Panc1 (cell line): ENCODE results near the gene CCDC194. TPM values are rescaled to one million over a fixed set of nuclear protein-coding genes. Genes with fewer than 3 reads are reported as not detected.
A peak's percentile ranks its signal among the peaks of the same experiment; 100 is the strongest.

ENCODE experiments used
- ATAC-seq: fragments of 200-7000 bp; cut with Tn5 transposase; 2 replicates; pipeline ENCODE4 v1.9.1; 2020; ENCODE audit warnings: mild to moderate bottlenecking, moderate library complexity
- BruUV-seq: library from RNA; stranded (reverse); fragments of 400-500 nt; replicated peaks from 2 replicates; lab custom pipeline; 2021; lab: Mats Ljungman, UMichigan
- CTCF ChIA-PET: fragments of 300-600 bp; sonication (Branson Sonifier 250); formaldehyde crosslinking; loops from one replicate; lab custom pipeline; 2022; ENCODE audit warnings: antibody characterized with exemption; lab: Charles Lee
- POLR2A ChIA-PET: fragments of 300-600 bp; sonication (Branson Sonifier 250); formaldehyde crosslinking; loops from one replicate; lab custom pipeline; 2022; ENCODE audit warnings: antibody characterized with exemption; lab: Charles Lee
- DNase-seq: peaks from one replicate; pipeline ENCODE4 v3.0.0-alpha.2; 2010; ENCODE audit warnings: low read depth, low spot score
- H3K27ac ChIP-seq: 2 replicates; pipeline ENCODE4 v1.5.1; 2011; ENCODE audit warnings: mild to moderate bottlenecking, low read length, inconsistent platforms
- H3K27me3 ChIP-seq: fragments of 200-500 bp; sonication (Bioruptor generic); 2 replicates; pipeline ENCODE4 v1.6.0; 2014; ENCODE audit warnings: low read length, inconsistent platforms; ENCODE audit not compliant: control insufficient read depth, insufficient read depth
- H3K36me3 ChIP-seq: fragments of 200-500 bp; sonication (Bioruptor generic); 2 replicates; pipeline ENCODE4 v1.5.1; 2014; ENCODE audit warnings: inconsistent platforms, mild to moderate bottlenecking, low read length, moderate library complexity; ENCODE audit not compliant: control insufficient read depth, insufficient read depth
- H3K4me1 ChIP-seq: 2 replicates; pipeline ENCODE4 v1.5.1; 2011; ENCODE audit warnings: inconsistent platforms, mild to moderate bottlenecking, low read length, moderate library complexity; ENCODE audit not compliant: control insufficient read depth, insufficient read depth
- H3K4me3 ChIP-seq, 2 experiments: 2 replicates each; pipeline ENCODE4 v1.5.1; 2011 to 2012; ENCODE audit warnings: low read depth in 2 of 2, low read length in 2 of 2, mild to moderate bottlenecking in 2 of 2, inconsistent platforms in 1 of 2, moderate library complexity in 1 of 2
- H3K9me3 ChIP-seq: fragments of 200-500 bp; sonication (Bioruptor generic); 2 replicates; pipeline ENCODE4 v1.5.1; 2014; ENCODE audit warnings: low read depth, mild to moderate bottlenecking, inconsistent platforms, low read length, moderate library complexity; ENCODE audit not compliant: control insufficient read depth, insufficient read depth
- POLR2AphosphoS5 ChIP-seq: IDR thresholded peaks from 2 replicates; pipeline ENCODE4 v1.6.1; 2012; ENCODE audit warnings: mild to moderate bottlenecking, low read depth, low read length, moderate library complexity
- REST ChIP-seq, 2 experiments: IDR thresholded peaks; 2 replicates each; pipeline ENCODE4 v1.6.1; 2011 to 2012; ENCODE audit warnings: low read depth in 2 of 2, control low read depth in 1 of 2, low read length in 1 of 2, mild to moderate bottlenecking in 1 of 2, moderate library complexity in 1 of 2; ENCODE audit not compliant: insufficient read depth in 1 of 2
- SIN3A ChIP-seq: IDR thresholded peaks from 2 replicates; pipeline ENCODE4 v1.6.1; 2012; ENCODE audit warnings: low read depth, mild to moderate bottlenecking, low read length, moderate library complexity, borderline replicate concordance; ENCODE audit not compliant: insufficient read depth
- TCF7L2 ChIP-seq: IDR thresholded peaks from 2 replicates; pipeline ENCODE4 v1.6.1; 2011; ENCODE audit warnings: mild to moderate bottlenecking, low read depth, low read length, inconsistent platforms
- in situ Hi-C: cut with HindIII; loops from 2 replicates; pipeline ENCODE4 v1.10.0; 2016; ENCODE audit warnings: low sequenced_read_pairs, low pct_unique_long_range_greater_than_20kb
- intact Hi-C: fragments of 100-400 bp; cut with micrococcal nuclease; formaldehyde crosslinking; loops from one replicate; pipeline ENCODE4 v1.10.0; 2022; ENCODE audit not compliant: unreplicated experiment
- total RNA-seq: library from RNA; stranded (reverse); gene quantifications from one replicate; pipeline ENCODE4 v1.2.1, GENCODE V29; 2021; ENCODE audit not compliant: unreplicated experiment
- TF ChIP-seq, protein P1 (sequence below): fragments of 450-650 bp; IDR thresholded peaks from 2 replicates; pipeline ENCODE4 v1.5.1; 2017; ENCODE audit warnings: mild to moderate bottlenecking

CCDC194 gene
- total RNA-seq, 1 experiment from 2014 or later: 0.51 TPM

DNA sequence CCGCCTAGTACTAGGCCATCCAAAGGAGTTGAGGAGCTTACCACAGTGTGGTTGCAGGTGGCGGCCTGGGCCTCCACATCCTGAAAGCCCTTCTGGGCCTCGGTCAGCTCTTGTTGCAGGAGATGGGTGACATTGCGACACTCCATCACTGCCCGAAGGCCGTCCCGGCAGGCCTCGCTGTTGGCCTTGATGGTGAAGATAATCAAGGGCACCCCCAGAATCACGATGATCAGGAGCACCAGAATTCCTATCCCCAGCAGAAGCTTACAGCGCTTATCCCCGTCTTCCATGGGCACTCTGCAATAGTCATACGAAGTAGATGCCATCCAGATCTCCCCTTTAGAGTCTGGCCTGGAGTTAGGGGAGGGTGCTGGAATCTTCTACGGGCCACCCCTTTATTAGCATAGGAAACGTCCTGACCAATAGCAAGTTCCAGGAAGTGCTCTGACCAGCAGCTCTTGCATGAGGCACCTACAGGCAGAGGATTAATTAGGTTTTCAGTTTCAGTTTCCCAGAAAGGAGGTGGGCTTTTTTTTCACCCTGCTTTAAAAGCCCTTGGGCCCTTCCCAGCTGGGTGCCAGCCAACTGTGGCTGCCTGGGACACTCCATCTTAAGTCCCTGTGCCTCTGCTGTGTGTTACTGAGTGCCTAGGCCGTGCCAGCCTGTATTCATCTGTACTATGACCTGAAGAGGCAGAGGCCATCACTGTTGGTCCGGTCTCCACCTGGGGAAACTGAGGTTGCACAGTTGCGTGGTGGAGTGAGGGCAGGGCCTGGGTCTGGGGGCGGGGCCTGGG, 11.5 kb upstream of the CCDC194 start, which contains the start of gene BST2:
Gene BST2, minus strand, starts transcription at position 381 of the 796 bp plus-strand sequence. Its CDS starts 55 bp downstream, at position 326.
- intact Hi-C loops: no loop called here
- in situ Hi-C loops: no loop called here
- POLR2A ChIA-PET: interaction anchor here (0.6 kb wide), 1 partner anchor 105 kb away, joined by 9 read pairs; no protein-coding TSS in a partner anchor
- H3K27ac ChIP-seq: peak within 1 kb of the TSS; percentile 77
- BruUV-seq: no TSS peak
- peak within 1 kb of the TSS; percentile 12 to 39 for H3K4me3 ChIP-seq
- CTCF ChIA-PET: interaction anchor here (0.5 kb wide), 1 partner anchor 283 kb away, joined by 5 read pairs; the partner anchor contains the start of gene UNC13A
- DNase-seq (no peak), ATAC-seq (peak; percentile 77)
- no peaks in the 10 kb centered on the region for H3K36me3 ChIP-seq
- TF ChIP-seq POLR2AphosphoS5: peak; percentile 58
- TF ChIP-seq TCF7L2: no peak
- H3K27me3 ChIP-seq: no peaks in the 10 kb centered on the region
- H3K4me1 ChIP-seq: peaks cover 12% of the 10 kb centered on the region; the same call in 1 of the 2 replicates
- H3K9me3 ChIP-seq: no peaks in the 10 kb centered on the region

DNA sequence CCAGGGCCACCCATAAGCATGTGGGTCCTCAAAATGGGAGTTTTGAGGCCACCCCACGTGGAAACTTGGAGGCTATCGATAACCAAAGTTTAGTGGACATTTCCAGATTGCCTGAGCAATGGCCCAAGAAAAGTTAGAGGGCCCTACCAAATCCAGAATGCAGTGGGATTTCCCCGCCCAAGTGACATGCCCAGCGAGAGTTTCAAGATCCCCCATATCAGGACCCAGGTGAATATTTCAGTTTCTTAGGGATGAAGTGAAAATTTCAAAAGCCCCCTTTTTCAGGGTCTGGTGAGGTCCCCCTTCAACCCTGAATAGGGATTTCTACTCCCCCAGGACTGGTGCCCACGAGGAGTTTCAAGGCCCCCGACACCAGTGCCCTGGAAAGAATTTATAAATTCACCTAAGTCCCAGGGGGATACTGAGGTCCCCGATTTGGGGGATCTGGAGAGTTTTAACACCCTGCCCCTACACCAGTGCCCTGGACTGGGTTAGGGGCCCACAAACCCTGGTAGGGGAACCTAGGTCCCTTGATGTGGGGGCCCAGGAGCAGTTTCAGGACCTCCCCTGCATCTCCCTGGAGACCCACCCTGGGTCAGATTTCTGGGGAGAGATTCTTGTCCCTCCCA, 10.7 kb upstream of the CCDC194 start:
- ChIA-PET POLR2A (interaction anchor here (0.6 kb wide), 1 partner anchor 106 kb away, joined by 9 read pairs; no protein-coding TSS in a partner anchor), CTCF (no interaction called here)
- no peak for ATAC-seq
- Histone ChIP-seq H3K9me3 (no peaks in the 10 kb centered on the region), H3K4me3 (peak overlapping the region; percentile 2 to 6; a peak in 1 of 4 replicates), H3K27me3 (no peaks in the 10 kb centered on the region), H3K27ac (peak overlapping the region; percentile 77), H3K4me1 (peaks cover 12% of the 10 kb centered on the region; the same call in 1 of the 2 replicates), H3K36me3 (no peaks in the 10 kb centered on the region)
- no peak for DNase-seq
- TF ChIP-seq REST (IDR thresholded peaks at IDR 0.05; ENCODE audit: insufficient read depth in 1 of 2, low read depth in 2 of 2, low read length in 1 of 2): no peak
- no peak for TF ChIP-seq POLR2AphosphoS5
- no peak for TF ChIP-seq TCF7L2
- TF ChIP-seq, protein P1, sequence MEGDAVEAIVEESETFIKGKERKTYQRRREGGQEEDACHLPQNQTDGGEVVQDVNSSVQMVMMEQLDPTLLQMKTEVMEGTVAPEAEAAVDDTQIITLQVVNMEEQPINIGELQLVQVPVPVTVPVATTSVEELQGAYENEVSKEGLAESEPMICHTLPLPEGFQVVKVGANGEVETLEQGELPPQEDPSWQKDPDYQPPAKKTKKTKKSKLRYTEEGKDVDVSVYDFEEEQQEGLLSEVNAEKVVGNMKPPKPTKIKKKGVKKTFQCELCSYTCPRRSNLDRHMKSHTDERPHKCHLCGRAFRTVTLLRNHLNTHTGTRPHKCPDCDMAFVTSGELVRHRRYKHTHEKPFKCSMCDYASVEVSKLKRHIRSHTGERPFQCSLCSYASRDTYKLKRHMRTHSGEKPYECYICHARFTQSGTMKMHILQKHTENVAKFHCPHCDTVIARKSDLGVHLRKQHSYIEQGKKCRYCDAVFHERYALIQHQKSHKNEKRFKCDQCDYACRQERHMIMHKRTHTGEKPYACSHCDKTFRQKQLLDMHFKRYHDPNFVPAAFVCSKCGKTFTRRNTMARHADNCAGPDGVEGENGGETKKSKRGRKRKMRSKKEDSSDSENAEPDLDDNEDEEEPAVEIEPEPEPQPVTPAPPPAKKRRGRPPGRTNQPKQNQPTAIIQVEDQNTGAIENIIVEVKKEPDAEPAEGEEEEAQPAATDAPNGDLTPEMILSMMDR: no peak
- no peak for TF ChIP-seq SIN3A
- in situ Hi-C loops (no loop called here), intact Hi-C loops (no loop called here)
- no TSS peak for BruUV-seq
